GM12875 (cell line): Measurements from ENCODE around the gene MARCHF9.

ENCODE experiments used
- H3K4me3 ChIP-seq: one replicate; pipeline ENCODE4 v1.5.1; 2011; ENCODE audit warnings: low read depth, low read length, control low read depth
- TF ChIP-seq, protein P1 (sequence below): IDR thresholded peaks from 2 replicates; pipeline ENCODE4 v1.5.1; 2011; ENCODE audit warnings: low read depth, mild to moderate bottlenecking, control low read depth, inconsistent platforms, low read length, moderate library complexity, borderline replicate concordance; ENCODE audit not compliant: insufficient read depth

MARCHF9 gene

DNA sequence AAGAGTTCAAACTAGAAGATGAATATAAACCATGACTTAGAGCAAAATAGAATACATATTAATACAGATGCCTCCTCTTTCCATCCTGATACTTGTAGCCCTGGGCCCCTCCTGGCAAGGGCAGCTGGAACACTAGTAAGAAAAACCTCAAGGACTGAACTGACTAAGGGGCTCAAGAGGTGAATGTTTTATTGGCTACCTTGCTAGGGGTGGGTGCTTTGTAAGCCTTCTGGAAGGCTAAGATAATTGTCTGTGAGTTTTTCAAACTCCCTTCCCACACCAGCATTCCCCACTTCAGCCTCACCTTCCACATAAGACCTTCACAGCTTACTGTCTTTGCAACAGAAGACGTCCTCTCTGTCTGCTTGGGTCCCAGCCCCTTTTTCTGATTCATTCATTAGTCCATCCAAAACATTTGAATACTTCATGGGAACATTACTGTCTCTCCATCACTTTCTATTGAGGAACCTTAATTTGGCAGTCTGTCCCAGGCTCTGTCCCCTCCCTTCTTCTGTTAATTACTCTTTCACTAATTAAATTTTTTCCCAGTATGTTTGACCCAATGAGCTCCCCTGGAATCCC lies 1.1 kb upstream of the MARCHF9 start:
- TF ChIP-seq, protein P1, sequence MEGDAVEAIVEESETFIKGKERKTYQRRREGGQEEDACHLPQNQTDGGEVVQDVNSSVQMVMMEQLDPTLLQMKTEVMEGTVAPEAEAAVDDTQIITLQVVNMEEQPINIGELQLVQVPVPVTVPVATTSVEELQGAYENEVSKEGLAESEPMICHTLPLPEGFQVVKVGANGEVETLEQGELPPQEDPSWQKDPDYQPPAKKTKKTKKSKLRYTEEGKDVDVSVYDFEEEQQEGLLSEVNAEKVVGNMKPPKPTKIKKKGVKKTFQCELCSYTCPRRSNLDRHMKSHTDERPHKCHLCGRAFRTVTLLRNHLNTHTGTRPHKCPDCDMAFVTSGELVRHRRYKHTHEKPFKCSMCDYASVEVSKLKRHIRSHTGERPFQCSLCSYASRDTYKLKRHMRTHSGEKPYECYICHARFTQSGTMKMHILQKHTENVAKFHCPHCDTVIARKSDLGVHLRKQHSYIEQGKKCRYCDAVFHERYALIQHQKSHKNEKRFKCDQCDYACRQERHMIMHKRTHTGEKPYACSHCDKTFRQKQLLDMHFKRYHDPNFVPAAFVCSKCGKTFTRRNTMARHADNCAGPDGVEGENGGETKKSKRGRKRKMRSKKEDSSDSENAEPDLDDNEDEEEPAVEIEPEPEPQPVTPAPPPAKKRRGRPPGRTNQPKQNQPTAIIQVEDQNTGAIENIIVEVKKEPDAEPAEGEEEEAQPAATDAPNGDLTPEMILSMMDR, result no peak
- no peak overlapping the region for H3K4me3 ChIP-seq

DNA sequence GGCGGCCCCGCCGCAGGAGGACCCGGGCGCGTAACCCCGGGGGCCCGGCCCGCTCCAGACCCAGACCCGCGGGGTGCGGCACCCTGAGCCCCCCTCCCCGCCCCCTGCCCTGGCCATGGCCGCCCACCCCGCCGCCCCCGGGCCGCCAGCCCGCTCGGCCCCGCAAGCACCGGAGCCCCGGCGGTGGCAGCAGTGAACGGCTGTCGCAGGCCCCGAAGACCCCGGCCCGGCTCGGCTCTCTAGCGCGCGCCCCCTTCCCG lies 221 bp downstream of the MARCHF9 start:
- TF ChIP-seq, protein P1, result no peak
- peak overlapping the region; percentile 76 for H3K4me3 ChIP-seq

DNA sequence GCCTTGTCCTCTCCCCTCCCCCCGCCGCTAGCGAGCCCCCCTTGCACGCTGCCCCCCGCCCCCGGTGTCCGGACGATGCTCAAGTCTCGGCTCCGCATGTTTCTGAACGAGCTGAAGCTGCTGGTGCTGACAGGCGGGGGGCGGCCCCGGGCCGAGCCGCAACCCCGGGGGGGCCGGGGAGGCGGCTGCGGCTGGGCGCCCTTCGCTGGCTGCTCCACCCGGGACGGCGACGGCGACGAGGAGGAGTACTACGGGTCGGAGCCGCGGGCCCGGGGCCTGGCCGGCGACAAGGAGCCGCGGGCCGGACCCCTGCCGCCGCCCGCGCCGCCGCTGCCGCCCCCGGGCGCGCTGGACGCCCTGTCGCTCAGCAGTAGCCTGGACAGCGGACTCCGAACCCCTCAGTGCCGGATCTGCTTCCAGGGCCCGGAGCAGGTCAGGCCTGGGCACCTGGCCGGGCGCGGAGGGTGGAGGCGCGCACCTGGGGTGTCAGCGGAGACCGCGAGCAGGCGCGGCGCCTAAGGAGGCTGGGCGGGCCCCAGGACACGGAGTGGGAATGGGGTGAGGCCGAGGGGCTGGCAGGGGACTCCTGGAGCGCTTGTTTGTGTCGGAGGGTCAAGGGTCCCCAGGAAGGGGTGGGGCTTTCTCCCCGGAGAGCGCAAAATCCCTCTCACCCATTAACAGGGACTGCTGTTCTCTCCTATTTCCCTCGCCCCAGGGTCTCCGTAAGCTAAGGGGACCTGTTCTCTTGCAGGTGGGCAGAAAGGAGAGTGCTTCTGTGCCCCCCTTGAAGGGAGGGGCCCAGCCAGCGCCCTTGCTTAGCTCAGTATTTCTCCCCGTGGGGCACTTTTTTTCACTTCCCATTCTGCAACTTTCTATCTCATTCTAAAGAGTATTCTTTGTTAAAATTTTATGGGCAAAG lies 810 bp downstream of the MARCHF9 start:
- TF ChIP-seq, protein P1, result no peak
- peak overlapping the region; percentile 76 for H3K4me3 ChIP-seq

DNA sequence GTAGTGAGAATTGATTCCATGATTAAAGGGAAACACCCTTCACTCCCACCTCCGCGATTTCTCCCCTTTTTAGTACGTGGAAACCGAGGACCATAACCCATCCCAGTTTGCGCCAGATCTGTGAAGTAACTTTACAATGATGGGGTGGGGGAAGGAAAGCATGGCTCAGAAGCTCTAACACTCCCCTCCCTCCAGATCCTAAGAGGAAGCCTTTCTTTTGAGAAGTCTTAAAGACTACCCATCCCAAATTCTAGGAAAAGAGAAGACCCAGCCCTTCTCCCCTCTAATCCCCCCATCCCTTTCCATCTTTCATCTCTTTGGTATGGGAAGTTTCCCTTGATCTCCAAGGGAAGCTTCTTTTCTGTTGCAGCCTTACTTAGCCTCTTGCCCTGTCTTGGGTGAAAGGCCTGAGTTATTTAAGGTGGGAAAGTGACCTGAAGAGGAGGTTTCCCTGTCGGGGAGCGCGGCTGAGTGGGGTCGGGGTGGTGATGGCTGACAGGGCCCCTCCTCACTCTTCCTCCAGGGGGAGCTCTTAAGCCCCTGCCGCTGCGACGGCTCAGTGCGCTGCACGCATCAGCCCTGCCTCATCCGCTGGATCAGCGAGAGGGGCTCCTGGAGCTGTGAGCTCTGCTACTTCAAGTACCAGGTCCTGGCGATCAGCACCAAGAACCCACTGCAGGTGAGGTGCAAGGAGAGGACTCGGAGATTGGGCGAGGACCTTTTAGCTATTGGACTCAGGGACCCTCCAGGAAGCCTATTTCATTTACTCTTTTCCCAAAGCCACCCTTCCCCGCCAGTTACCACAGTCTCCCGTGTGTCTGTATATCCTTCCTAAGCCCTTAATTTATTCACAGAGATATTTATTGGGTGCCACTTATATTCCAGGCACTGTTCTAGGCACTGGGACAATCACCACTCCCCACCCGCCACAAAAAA lies 1.8 kb downstream of the MARCHF9 start:
- TF ChIP-seq, protein P1, result peak; percentile 98
- peak overlapping the region; percentile 76 for H3K4me3 ChIP-seq

DNA sequence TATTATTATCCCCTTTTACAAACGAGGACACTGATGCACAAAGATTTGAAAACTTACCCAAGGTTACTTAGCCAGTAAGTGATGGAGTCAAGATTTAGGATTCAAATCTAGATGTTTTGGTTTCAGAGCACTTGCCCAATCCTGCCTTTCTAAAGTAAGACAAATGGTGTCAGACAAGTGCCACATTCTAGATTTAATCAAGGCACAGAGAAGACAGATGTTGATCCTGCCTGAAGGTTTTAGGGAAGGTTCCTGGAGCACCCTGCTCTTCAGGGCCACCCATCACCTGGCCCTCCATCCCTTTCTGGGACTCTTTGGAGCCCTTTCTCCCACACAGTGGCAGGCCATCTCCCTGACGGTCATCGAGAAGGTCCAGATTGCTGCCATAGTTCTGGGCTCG lies 2.9 kb downstream of the MARCHF9 start:
- H3K4me3 ChIP-seq, result no peak overlapping the region
- TF ChIP-seq, protein P1, result no peak

DNA sequence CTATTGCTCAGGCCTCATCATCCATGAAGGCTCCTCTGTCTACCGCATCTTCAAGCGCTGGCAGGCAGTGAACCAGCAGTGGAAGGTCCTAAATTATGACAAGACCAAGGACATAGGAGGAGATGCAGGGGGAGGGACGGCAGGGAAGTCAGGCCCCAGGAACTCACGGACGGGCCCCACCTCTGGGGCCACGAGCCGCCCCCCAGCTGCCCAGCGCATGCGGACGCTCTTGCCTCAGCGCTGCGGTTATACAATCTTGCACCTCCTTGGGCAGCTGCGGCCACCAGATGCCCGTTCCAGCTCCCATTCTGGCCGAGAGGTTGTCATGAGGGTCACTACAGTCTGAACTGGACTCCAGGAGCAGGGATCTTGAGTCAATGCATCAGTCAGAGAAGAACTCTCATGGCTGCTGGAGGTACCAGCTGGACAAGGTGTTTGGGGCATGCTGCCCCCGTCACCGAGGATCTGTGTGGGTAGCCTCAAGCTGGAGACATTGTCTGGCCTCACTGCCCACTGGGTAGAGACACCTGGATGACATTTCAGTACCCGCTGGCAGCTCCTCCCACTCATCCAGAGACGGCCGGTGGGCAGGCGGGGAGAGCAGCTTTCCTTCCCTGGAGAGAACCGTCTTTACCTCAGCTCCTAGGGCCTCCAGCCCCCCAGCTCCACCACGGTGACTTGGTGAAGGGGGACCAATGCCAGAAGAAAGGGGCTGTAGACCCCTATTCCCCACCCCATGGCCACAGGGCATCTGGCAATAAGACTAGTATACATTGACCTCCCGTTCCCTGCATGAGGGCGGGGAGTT lies 3.9 kb downstream of the MARCHF9 start:
- no peak overlapping the region for H3K4me3 ChIP-seq
- TF ChIP-seq, protein P1, result no peak
